Gastrocnemius medialis (tissue), 4 donors: ENCODE measurements around the gene BBS5. TPM values are rescaled to one million over a fixed set of nuclear protein-coding genes. Genes with fewer than 3 reads are reported as not detected.
"Not testable (repeated sequence)": the region's sequence is repeated elsewhere in the genome, so short reads cannot be mapped to it uniquely, and the experiment has no call there.

Experiments
- ATAC-seq, 2 donors: fragments of 150-250 bp; one replicate each; pipeline ENCODE4 v1.9.1; 2016
- DNase-seq, 2 donors: peaks; one replicate each; pipeline ENCODE4 v3.0.0-alpha.2; 2019
- H3K27ac ChIP-seq, 4 donors: fragments of 200-600 bp; sonication (generic); 1 replicate in 1 of 4; 2 replicates in 3 of 4; pipeline ENCODE4 v1.5.1; 2016 to 2018; ENCODE audit warnings: mild to moderate bottlenecking in 2 of 4, moderate library complexity in 1 of 4
- H3K27me3 ChIP-seq, 3 donors: fragments of 200-600 bp; sonication (generic) in 2 of 3; 1 replicate in 1 of 3; 2 replicates in 2 of 3; pipeline versions ENCODE4 v1.5.1 to v1.6.0; 2016 to 2019; ENCODE audit warnings: mild to moderate bottlenecking in 1 of 3, moderate library complexity in 1 of 3
- H3K36me3 ChIP-seq, 2 donors: fragments of 200-600 bp; sonication (generic) in 1 of 2; one replicate each; pipeline ENCODE4 v1.5.1; 2017 to 2018
- H3K4me1 ChIP-seq, 2 donors: fragments of 200-600 bp; sonication (generic) in 1 of 2; one replicate each; pipeline ENCODE4 v1.5.1; 2016 to 2017; ENCODE audit warnings: mild to moderate bottlenecking in 2 of 2
- H3K4me3 ChIP-seq, 4 donors: fragments of 200-600 bp; sonication (generic) in 3 of 4; 1 replicate in 1 of 4; 2 replicates in 3 of 4; pipeline ENCODE4 v1.5.1; 2016 to 2019; ENCODE audit warnings: mild to moderate bottlenecking in 2 of 4
- H3K9me3 ChIP-seq, 3 donors: fragments of 200-600 bp; sonication (generic) in 2 of 3; 1 replicate in 1 of 3; 2 replicates in 2 of 3; pipeline ENCODE4 v1.5.1; 2016 to 2019
- CTCF ChIP-seq, 5 experiments: fragments of 450-650 bp in 3 of 5; fragments of 200-600 bp in 2 of 5; sonication (generic) in 2 of 5; IDR thresholded peaks in 4 of 5; conservative IDR thresholded peaks in 1 of 5; 1 replicate in 4 of 5; 2 replicates in 1 of 5; pipeline ENCODE4 v1.5.1; 2016 to 2019; ENCODE audit warnings: antibody characterized with exemption in 5 of 5, mild to moderate bottlenecking in 3 of 5, moderate library complexity in 3 of 5
- POLR2A ChIP-seq, 2 donors: fragments of 450-650 bp; IDR thresholded peaks; one replicate each; pipeline ENCODE4 v1.6.1; 2017; ENCODE audit warnings: antibody characterized with exemption in 2 of 2, mild to moderate bottlenecking in 2 of 2, moderate library complexity in 2 of 2
- in situ Hi-C, 4 donors: fragments of 200-750 bp; cut with MboI; loops; one replicate each; pipeline versions ENCODE4 v1.15.0 to v1.8.0; 2017; ENCODE audit warnings: low sequenced_read_pairs in 4 of 4
- intact Hi-C: fragments of 100-400 bp; cut with DNase I; formaldehyde crosslinking; loops from one replicate; pipeline ENCODE4 v1.15.1; 2023; ENCODE audit warnings: low total_unique reads
- total RNA-seq, 4 donors: library from RNA; depleted of rRNA; stranded (reverse); fragments of >200 nt; gene quantifications; one replicate each; pipeline versions ENCODE4 v1.1.0 to v1.2.3, GENCODE V29; 2016

BBS5 gene
- total RNA-seq, 4 donors from 2014 or later: 4.5 to 17.8 (median 8.0) TPM

GRCh38 chr2:169446452-169446851 is 32.8 kb upstream of the BBS5 start:
- Histone ChIP-seq H3K9me3 (no peaks in the 10 kb centered on the region), H3K27ac (no peak overlapping the region), H3K4me1 (no peaks in the 10 kb centered on the region), H3K4me3 (no peak overlapping the region), H3K27me3 (no peaks in the 10 kb centered on the region), H3K36me3 (no peaks in the 10 kb centered on the region)
- ATAC-seq: no peak
- TF ChIP-seq CTCF (IDR thresholded peaks at IDR 0.05 in 4 of 5, conservative IDR thresholded peaks at IDR 0.05 in 1 of 5) (no peak), POLR2A (IDR thresholded peaks at IDR 0.05) (no peak)
- intact Hi-C loops: no loop called here
- in situ Hi-C loops: loop anchor here in 1 of 4 donors (5.0 kb wide), 1 partner anchor 326 kb away; no protein-coding TSS in a partner anchor
- DNase-seq: no peak

GRCh38 chr2:169448316-169448715 is 31.0 kb upstream of the BBS5 start:
- H3K4me3 ChIP-seq: no peak overlapping the region
- H3K4me1 ChIP-seq: no peaks in the 10 kb centered on the region
- ATAC-seq: no peak
- no peak overlapping the region for H3K27ac ChIP-seq
- no peaks in the 10 kb centered on the region for H3K9me3 ChIP-seq
- no peaks in the 10 kb centered on the region for H3K27me3 ChIP-seq
- intact Hi-C loops (no loop called here), in situ Hi-C loops (loop anchor here in 1 of 4 donors (5.0 kb wide), 1 partner anchor 324 kb away; no protein-coding TSS in a partner anchor)
- TF ChIP-seq CTCF (IDR thresholded peaks at IDR 0.05 in 4 of 5, conservative IDR thresholded peaks at IDR 0.05 in 1 of 5): no peak
- no peak for TF ChIP-seq POLR2A (IDR thresholded peaks at IDR 0.05)
- DNase-seq: no peak
- H3K36me3 ChIP-seq: no peaks in the 10 kb centered on the region

- Histone ChIP-seq H3K36me3 (no peaks in the 10 kb centered on the region), H3K27ac (no peak overlapping the region), H3K4me3 (no peak overlapping the region), H3K4me1 (no peaks in the 10 kb centered on the region), H3K9me3 (no peaks in the 10 kb centered on the region), H3K27me3 (no peaks in the 10 kb centered on the region)
- intact Hi-C loops (no loop called here), in situ Hi-C loops (loop anchor here in 1 of 4 donors (5.0 kb wide), 1 partner anchor 323 kb away; no protein-coding TSS in a partner anchor)
- no peak for ATAC-seq
- no peak for DNase-seq
- no peak for TF ChIP-seq CTCF (IDR thresholded peaks at IDR 0.05 in 4 of 5, conservative IDR thresholded peaks at IDR 0.05 in 1 of 5)
- TF ChIP-seq POLR2A (IDR thresholded peaks at IDR 0.05): no peak
These were observed 30.4 kb upstream of the BBS5 start for GRCh38 chr2:169448865-169449264.

GRCh38 chr2:169452080-169452479 is 27.2 kb upstream of the BBS5 start:
- TF ChIP-seq CTCF (IDR thresholded peaks at IDR 0.05 in 4 of 5, conservative IDR thresholded peaks at IDR 0.05 in 1 of 5) (peak in 4 of 5 experiments; percentile 31 to 55 (median 50)), POLR2A (IDR thresholded peaks at IDR 0.05) (no peak)
- Histone ChIP-seq H3K4me1 (no peaks in the 10 kb centered on the region), H3K27ac (no peak overlapping the region), H3K36me3 (no peaks in the 10 kb centered on the region), H3K9me3 (no peaks in the 10 kb centered on the region), H3K4me3 (no peak overlapping the region), H3K27me3 (no peaks in the 10 kb centered on the region)
- intact Hi-C loops (loop anchor here (2.0 kb wide), 1 partner anchor 477 kb away; no protein-coding TSS in a partner anchor), in situ Hi-C loops (no loop called here)
- DNase-seq (no peak), ATAC-seq (peak; percentile 58 to 76)

GRCh38 chr2:169453044-169453443 is 26.2 kb upstream of the BBS5 start:
- H3K27ac ChIP-seq, H3K27me3 ChIP-seq, H3K36me3 ChIP-seq, H3K9me3 ChIP-seq, H3K4me1 ChIP-seq, DNase-seq, ATAC-seq, H3K4me3 ChIP-seq, in situ Hi-C loops: not testable (repeated sequence)
- intact Hi-C loops: loop anchor here (2.0 kb wide), 1 partner anchor 476 kb away; no protein-coding TSS in a partner anchor
